Neural progenitor cell (in vitro differentiated cells): ENCODE data around the gene NTN4. TPM values are rescaled to one million over a fixed set of nuclear protein-coding genes. Genes with fewer than 3 reads are reported as not detected.

Experiments used
- DNase-seq: peaks from one replicate; pipeline ENCODE4 v3.0.0-alpha.2; 2016; ENCODE audit warnings: low spot score
- H2AFZ ChIP-seq: fragments of 200-600 bp; sonication (generic); replicated peaks from 2 replicates; pipeline ENCODE4 v1.6.1; 2016; ENCODE audit warnings: antibody characterized with exemption
- H3F3A ChIP-seq: fragments of 200-600 bp; sonication (generic); 2 replicates; pipeline ENCODE4 v1.6.1; 2016; ENCODE audit warnings: antibody characterized with exemption, low read depth
- H3K27ac ChIP-seq: fragments of 200-600 bp; sonication (generic); 2 replicates; pipeline ENCODE4 v1.5.1; 2016; ENCODE audit warnings: mild to moderate bottlenecking
- H3K27me3 ChIP-seq: fragments of 200-600 bp; sonication (generic); 2 replicates; pipeline ENCODE4 v1.6.1; 2016; ENCODE audit warnings: mild to moderate bottlenecking, moderate library complexity
- H3K36me3 ChIP-seq: fragments of 200-600 bp; sonication (generic); 2 replicates; pipeline ENCODE4 v1.5.1; 2016
- H3K4me1 ChIP-seq: fragments of 200-600 bp; sonication (generic); 2 replicates; pipeline ENCODE4 v1.6.1; 2016; ENCODE audit warnings: mixed run types
- H3K4me2 ChIP-seq: fragments of 200-600 bp; sonication (generic); 2 replicates; pipeline ENCODE4 v1.6.1; 2016
- H3K4me3 ChIP-seq: fragments of 200-600 bp; sonication (generic); 2 replicates; pipeline ENCODE4 v1.5.1; 2016
- H3K79me2 ChIP-seq: fragments of 200-600 bp; sonication (generic); 2 replicates; pipeline ENCODE4 v1.6.1; 2016; ENCODE audit warnings: low read depth
- H3K9ac ChIP-seq: fragments of 200-600 bp; sonication (generic); 2 replicates; pipeline ENCODE4 v1.6.1; 2016
- H3K9me3 ChIP-seq: fragments of 200-600 bp; sonication (generic); 2 replicates; pipeline ENCODE4 v1.5.1; 2016; ENCODE audit warnings: low read depth
- H4K20me1 ChIP-seq: fragments of 200-600 bp; sonication (generic); 2 replicates; pipeline ENCODE4 v1.6.1; 2016; ENCODE audit warnings: low read depth
- H3K27ac Mint-ChIP-seq: 3 replicates; pipeline ENCODE4 v1.8.0; 2021; ENCODE audit warnings: mixed read lengths
- H3K27me3 Mint-ChIP-seq: 2 replicates; pipeline ENCODE4 v1.8.0; 2022; ENCODE audit warnings: low read depth, mild to moderate bottlenecking, inconsistent platforms, moderate library complexity, mixed read lengths; ENCODE audit not compliant: insufficient read depth
- H3K36me3 Mint-ChIP-seq: 3 replicates; pipeline ENCODE4 v1.8.0; 2021; ENCODE audit warnings: mixed read lengths
- H3K4me1 Mint-ChIP-seq: 3 replicates; pipeline ENCODE4 v1.8.0; 2021; ENCODE audit warnings: mixed read lengths
- H3K4me3 Mint-ChIP-seq: 3 replicates; pipeline ENCODE4 v1.8.0; 2021; ENCODE audit warnings: mild to moderate bottlenecking, moderate library complexity, mixed read lengths
- H3K9me3 Mint-ChIP-seq: 3 replicates; pipeline ENCODE4 v1.8.0; 2020; ENCODE audit warnings: mixed read lengths
- EZH2 ChIP-seq: fragments of 200-600 bp; sonication (generic); IDR thresholded peaks from 2 replicates; pipeline ENCODE4 v1.6.1; 2017; ENCODE audit warnings: antibody characterized with exemption, mild to moderate bottlenecking, moderate library complexity
- EZH2phosphoT487 ChIP-seq: fragments of 200-600 bp; sonication (generic); IDR thresholded peaks from 2 replicates; pipeline ENCODE4 v1.6.1; 2017; ENCODE audit warnings: antibody characterized with exemption
- total RNA-seq: library from RNA; depleted of rRNA; stranded (reverse); fragments of >200 nt; gene quantifications from 2 replicates; pipeline ENCODE4 v1.2.3, GENCODE V29; 2015; ENCODE audit warnings: low replicate concordance
- TF ChIP-seq, protein P1 (sequence below): fragments of 200-600 bp; sonication (generic); IDR thresholded peaks from 2 replicates; pipeline ENCODE4 v1.5.1; 2017; ENCODE audit warnings: antibody characterized with exemption, mild to moderate bottlenecking

The NTN4 gene
- total RNA-seq, 1 donor from 2014 or later: 2.3 TPM

DNA sequence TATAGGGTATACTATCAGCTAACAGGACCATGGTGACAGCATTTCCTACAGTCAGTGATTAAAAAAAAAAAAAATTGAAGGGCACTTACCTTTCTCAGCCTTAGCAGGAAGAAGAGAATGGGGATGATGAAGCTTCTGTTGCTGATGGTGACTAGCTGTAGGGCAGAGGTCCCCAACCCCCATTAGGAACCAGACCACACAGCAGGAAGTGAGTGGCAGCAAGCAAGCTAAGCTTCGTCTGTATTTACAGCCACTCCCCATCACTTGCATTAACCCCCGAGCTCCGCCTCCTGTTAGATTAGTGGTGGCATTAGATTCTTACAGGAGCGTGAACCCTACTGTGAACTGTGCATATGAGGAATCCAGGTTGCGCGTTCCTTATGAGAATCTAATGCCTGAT is 148.0 kb downstream of the NTN4 start:
- Mint-ChIP-seq H3K27me3 (peaks cover 6% of the 10 kb centered on the region), H3K36me3 (no peaks in the 10 kb centered on the region), H3K4me1 (peaks cover 7% of the 10 kb centered on the region), H3K4me3 (no peak overlapping the region), H3K27ac (no peak overlapping the region), H3K9me3 (peaks cover 3% of the 10 kb centered on the region)
- no peak for TF ChIP-seq EZH2phosphoT487
- TF ChIP-seq EZH2: no peak
- no peak for DNase-seq
- Histone ChIP-seq H3K36me3 (no peaks in the 10 kb centered on the region), H3K4me3 (no peak overlapping the region), H3K9me3 (no peaks in the 10 kb centered on the region), H3K27ac (no peak overlapping the region), H3K4me1 (peaks cover 12% of the 10 kb centered on the region), H3K27me3 (no peaks in the 10 kb centered on the region), H2AFZ (no peak overlapping the region), H3K9ac (no peak overlapping the region), H3K4me2 (no peak overlapping the region), H3F3A (peaks cover 16% of the 10 kb centered on the region), H4K20me1 (no peaks in the 10 kb centered on the region), H3K79me2 (no peaks in the 10 kb centered on the region)

DNA sequence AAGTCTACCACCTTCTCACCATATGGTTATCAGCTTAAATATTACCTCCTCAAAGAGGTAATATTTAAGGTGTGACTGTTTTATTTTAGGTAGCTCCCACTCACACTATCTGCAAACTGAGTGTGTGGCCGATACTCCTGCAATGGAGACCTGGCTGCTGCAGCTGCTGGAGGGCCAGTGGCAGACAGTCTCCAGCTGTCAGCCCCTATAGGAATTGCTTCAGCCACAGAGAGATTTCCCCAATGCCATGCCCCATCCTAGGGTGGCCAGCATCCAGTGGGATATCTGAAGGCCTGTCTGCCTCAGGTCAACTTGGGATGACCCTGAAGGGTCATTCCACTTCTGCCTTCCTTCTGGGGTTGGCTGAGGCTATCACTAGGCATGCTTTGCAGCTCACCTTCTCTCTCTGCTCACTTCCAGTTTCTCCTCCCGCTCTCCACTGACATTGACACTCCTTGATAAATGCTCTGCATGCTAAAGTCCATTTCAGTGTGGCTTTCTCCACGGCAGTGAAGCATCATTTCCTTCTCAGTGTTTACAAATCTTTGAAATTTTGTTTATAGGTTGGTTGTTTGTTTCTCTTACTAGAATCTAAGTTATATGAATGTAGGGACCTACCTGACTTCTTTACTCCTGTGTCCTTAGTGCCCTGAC is 149.1 kb downstream of the NTN4 start:
- Histone ChIP-seq H3K4me2 (no peak overlapping the region), H3K36me3 (no peaks in the 10 kb centered on the region), H3F3A (peaks cover 4% of the 10 kb centered on the region), H3K4me3 (no peak overlapping the region), H3K9ac (no peak overlapping the region), H3K79me2 (no peaks in the 10 kb centered on the region), H3K9me3 (no peaks in the 10 kb centered on the region), H3K27ac (no peak overlapping the region), H3K4me1 (peaks cover under 1% of the 10 kb centered on the region), H4K20me1 (no peaks in the 10 kb centered on the region), H3K27me3 (no peaks in the 10 kb centered on the region), H2AFZ (no peak overlapping the region)
- DNase-seq: no peak
- TF ChIP-seq, protein P1, sequence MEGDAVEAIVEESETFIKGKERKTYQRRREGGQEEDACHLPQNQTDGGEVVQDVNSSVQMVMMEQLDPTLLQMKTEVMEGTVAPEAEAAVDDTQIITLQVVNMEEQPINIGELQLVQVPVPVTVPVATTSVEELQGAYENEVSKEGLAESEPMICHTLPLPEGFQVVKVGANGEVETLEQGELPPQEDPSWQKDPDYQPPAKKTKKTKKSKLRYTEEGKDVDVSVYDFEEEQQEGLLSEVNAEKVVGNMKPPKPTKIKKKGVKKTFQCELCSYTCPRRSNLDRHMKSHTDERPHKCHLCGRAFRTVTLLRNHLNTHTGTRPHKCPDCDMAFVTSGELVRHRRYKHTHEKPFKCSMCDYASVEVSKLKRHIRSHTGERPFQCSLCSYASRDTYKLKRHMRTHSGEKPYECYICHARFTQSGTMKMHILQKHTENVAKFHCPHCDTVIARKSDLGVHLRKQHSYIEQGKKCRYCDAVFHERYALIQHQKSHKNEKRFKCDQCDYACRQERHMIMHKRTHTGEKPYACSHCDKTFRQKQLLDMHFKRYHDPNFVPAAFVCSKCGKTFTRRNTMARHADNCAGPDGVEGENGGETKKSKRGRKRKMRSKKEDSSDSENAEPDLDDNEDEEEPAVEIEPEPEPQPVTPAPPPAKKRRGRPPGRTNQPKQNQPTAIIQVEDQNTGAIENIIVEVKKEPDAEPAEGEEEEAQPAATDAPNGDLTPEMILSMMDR: no peak
- TF ChIP-seq EZH2 (no peak), EZH2phosphoT487 (no peak)
- Mint-ChIP-seq H3K27me3 (peaks cover 6% of the 10 kb centered on the region), H3K4me1 (no peaks in the 10 kb centered on the region), H3K9me3 (peaks cover 3% of the 10 kb centered on the region), H3K36me3 (no peaks in the 10 kb centered on the region), H3K27ac (no peak overlapping the region), H3K4me3 (no peak overlapping the region)

DNA sequence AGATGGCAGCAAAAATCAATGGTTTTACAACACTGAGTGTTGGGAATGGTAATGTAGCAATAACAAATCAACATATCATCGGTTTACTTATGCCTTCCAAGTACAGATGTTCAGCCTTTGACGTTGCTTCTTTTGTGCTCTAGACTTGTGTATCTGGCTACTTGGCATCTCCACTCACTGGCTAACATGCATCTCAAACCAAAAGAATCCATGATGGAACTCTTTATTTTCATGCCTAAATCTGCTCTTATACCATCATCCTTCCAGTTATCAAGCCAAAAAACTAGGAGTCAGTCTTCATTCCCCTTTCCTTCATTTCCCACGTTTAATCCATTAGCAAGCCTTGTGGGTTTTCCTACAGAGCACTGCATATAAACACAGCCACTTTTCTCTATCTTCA is 150.0 kb downstream of the NTN4 start:
- Histone ChIP-seq H4K20me1 (no peaks in the 10 kb centered on the region), H2AFZ (no peak overlapping the region), H3K27me3 (no peaks in the 10 kb centered on the region), H3K4me1 (no peaks in the 10 kb centered on the region), H3K36me3 (no peaks in the 10 kb centered on the region), H3K4me2 (no peak overlapping the region), H3K9ac (no peak overlapping the region), H3K9me3 (no peaks in the 10 kb centered on the region), H3K4me3 (no peak overlapping the region), H3F3A (no peaks in the 10 kb centered on the region), H3K79me2 (no peaks in the 10 kb centered on the region), H3K27ac (no peak overlapping the region)
- Mint-ChIP-seq H3K4me3 (no peak overlapping the region), H3K4me1 (no peaks in the 10 kb centered on the region), H3K27ac (no peak overlapping the region), H3K27me3 (peaks cover 6% of the 10 kb centered on the region), H3K36me3 (no peaks in the 10 kb centered on the region), H3K9me3 (no peaks in the 10 kb centered on the region)
- TF ChIP-seq EZH2 (no peak), EZH2phosphoT487 (no peak)
- TF ChIP-seq, protein P1: no peak
- no peak for DNase-seq

DNA sequence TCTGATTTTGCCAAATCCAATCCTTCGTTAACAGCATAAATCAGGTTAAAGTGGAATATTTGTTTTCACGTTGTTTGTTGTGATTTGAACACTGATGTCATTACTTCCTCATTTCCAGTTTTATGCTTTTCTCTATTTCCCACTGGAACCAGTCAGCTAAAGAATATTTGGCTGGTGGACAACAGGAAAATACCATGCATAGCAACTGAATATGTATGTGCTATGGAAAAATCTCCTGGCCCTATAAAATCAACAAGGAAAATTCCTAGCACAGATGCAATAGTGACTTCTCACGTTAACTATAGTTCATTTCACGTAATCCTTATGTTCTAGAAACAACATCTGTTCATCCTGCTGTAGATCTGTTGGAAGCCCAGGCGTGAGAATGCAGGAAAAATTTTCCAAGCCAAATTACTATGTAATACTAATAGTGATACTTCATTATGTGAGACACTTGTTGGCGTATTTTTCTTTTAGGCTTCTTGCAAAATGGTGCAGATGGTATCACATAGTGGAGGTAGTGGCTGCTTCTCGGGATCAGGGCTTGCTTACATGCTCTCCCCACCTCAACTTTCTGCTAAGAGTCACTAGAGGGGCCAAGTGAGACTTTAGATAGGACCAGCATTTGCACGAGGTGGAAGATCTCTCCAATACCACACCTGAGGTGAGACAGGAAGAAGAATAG is 153.0 kb downstream of the NTN4 start:
- no peak for DNase-seq
- Histone ChIP-seq H4K20me1 (no peaks in the 10 kb centered on the region), H3K4me2 (no peak overlapping the region), H3K27me3 (no peaks in the 10 kb centered on the region), H3K9ac (no peak overlapping the region), H3F3A (no peaks in the 10 kb centered on the region), H3K4me3 (no peak overlapping the region), H3K9me3 (no peaks in the 10 kb centered on the region), H3K36me3 (no peaks in the 10 kb centered on the region), H3K27ac (no peak overlapping the region), H3K79me2 (no peaks in the 10 kb centered on the region), H3K4me1 (no peaks in the 10 kb centered on the region), H2AFZ (no peak overlapping the region)
- Mint-ChIP-seq H3K9me3 (no peaks in the 10 kb centered on the region), H3K4me3 (no peak overlapping the region), H3K36me3 (no peaks in the 10 kb centered on the region), H3K27ac (no peak overlapping the region), H3K4me1 (no peaks in the 10 kb centered on the region), H3K27me3 (peaks cover 6% of the 10 kb centered on the region)
- TF ChIP-seq EZH2 (no peak), EZH2phosphoT487 (no peak)
- TF ChIP-seq, protein P1: no peak
